ENCODE data around the gene PWWP2B.
"Not testable (repeated sequence)": the region's sequence is repeated elsewhere in the genome, so short reads cannot be mapped to it uniquely, and the experiment has no call there.

Gene PWWP2B

DNA sequence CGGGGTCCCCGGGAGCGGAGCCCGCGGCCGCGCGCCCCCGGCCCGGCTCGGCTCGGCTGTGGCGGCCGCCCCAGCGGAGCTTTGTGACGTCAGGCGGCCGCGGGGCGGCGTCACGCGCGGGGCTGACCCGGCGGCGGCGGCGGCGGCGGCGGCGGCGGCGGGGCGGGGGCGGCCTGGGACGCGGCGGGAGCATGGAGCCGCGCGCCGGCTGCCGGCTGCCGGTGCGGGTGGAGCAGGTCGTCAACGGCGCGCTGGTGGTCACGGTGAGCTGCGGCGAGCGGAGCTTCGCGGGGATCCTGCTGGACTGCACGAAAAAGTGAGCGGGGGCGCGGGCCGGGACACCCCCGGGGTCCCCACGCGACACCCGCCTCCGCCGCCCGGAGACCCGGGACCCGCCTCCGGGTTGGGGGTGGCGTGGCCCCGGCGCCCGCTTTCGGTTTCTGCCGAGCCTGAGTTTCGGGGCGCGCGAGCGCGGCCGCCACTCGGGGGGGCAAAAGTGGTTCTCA, at the start of gene PWWP2B:
PWWP2B (plus strand) TSS at position 165 of the 506 bp plus-strand sequence; CDS start at position 192, 27 bp downstream.
- H3K9ac ChIP-seq (ENCODE audit: low read length), result peak within 1 kb of the TSS; percentile 87
- no peaks in the 10 kb centered on the region for H3K27me3 ChIP-seq (replicated peaks; ENCODE audit: control insufficient read depth, insufficient read depth, low read length)
- H3K4me3 ChIP-seq (ENCODE audit: low read length), result peak within 1 kb of the TSS; percentile 87
- H3K36me3 ChIP-seq (ENCODE audit: control insufficient read depth, insufficient read depth, low read length, severe bottlenecking), result no peaks in the 10 kb centered on the region
- H3K4me1 ChIP-seq (ENCODE audit: control insufficient read depth, insufficient read depth, low read length), result peaks cover 15% of the 10 kb centered on the region
- peak; percentile 80 for DNase-seq (ENCODE audit: low read depth)
- no peaks in the 10 kb centered on the region for H3K9me3 ChIP-seq (ENCODE audit: control insufficient read depth, low read length)

DNA sequence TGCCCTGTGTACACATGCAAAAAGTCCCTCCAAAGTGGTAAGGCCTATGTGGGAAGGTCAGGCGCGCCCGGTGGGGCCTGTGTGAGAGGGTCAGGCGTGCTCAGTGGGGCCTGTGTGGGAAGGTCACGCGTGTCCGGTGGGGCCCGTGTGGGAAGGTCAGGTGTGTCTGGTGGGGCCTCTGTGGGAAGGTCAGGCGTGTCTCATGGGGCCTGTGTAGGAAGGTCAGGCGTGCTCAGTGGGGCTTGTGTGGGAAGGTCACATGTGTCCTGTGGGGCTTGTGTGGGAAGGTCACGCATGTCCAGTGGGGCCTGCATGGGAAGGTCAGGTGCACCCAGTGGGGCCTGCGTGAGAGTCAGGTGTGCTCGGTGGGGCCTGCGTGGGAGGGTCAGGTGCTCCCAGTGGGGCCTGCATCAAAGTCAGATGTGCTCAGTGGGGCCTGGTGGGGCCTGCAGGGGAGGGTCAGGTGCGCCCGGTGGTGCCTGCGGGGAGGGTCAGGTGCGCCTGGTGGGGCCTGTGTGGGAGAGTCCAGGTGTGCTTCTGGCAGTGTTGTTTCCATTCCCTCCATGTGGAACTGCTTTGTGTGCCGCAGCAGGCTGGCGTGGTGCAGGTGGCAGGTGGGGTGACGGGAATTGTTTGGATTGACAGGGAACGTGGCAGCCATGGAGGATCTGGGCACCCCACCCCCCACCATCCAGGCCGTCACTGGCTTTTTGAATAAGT, 49.6 kb upstream of the PWWP2B start:
- Histone ChIP-seq H3K4me3 (ENCODE audit: low read length) (no peak overlapping the region), H3K9me3 (ENCODE audit: control insufficient read depth, low read length) (no peaks in the 10 kb centered on the region), H3K9ac (ENCODE audit: low read length) (no peak overlapping the region), H3K36me3 (ENCODE audit: control insufficient read depth, insufficient read depth, low read length, severe bottlenecking) (peaks cover 15% of the 10 kb centered on the region), H3K4me1 (ENCODE audit: control insufficient read depth, insufficient read depth, low read length) (no peaks in the 10 kb centered on the region), H3K27me3 (replicated peaks; ENCODE audit: control insufficient read depth, insufficient read depth, low read length) (no peaks in the 10 kb centered on the region)
- DNase-seq (ENCODE audit: low read depth), result no peak

DNA sequence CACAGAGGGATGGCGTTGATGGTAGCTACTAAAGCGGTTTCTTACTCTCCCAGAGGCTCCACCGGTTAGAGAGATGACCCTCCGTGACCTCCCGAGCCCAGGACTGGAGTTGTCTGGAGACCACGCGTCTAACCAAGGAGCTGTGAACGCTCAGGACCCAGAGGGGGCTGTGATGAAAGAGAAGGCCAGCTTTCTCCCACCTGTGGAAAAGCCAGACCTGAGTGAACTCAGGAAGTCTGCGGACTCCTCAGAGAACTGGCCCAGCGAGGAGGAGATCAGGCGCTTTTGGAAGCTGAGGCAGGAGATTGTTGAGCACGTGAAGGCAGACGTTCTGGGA, 49.1 kb upstream of the PWWP2B start:
- DNase-seq (ENCODE audit: low read depth), result no peak
- Histone ChIP-seq H3K9ac (ENCODE audit: low read length) (no peak overlapping the region), H3K27me3 (replicated peaks; ENCODE audit: control insufficient read depth, insufficient read depth, low read length) (no peaks in the 10 kb centered on the region), H3K4me3 (ENCODE audit: low read length) (no peak overlapping the region), H3K4me1 (ENCODE audit: control insufficient read depth, insufficient read depth, low read length) (no peaks in the 10 kb centered on the region), H3K9me3 (ENCODE audit: control insufficient read depth, low read length) (no peaks in the 10 kb centered on the region), H3K36me3 (ENCODE audit: control insufficient read depth, insufficient read depth, low read length, severe bottlenecking) (peaks cover 15% of the 10 kb centered on the region)

DNA sequence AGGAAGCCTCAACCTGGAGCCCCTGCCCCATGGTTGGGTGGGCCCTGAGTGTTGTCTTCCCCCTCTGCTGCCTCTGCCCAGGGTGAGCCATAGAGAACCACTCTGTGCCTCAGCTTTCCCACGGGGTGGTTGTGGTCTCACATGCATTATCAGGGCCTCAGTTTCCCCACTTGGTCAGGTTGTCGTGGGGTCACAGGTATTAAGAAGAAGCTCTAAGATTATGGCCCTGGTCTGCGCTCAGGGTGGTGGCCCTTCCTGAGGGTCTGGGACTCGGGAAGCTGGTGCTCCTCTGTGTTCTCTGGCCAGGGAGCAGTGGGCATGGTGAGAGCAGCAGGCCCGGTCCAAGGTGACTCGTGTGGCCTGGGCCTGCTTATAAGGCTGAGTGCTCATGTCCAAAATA, 47.2 kb upstream of the PWWP2B start:
- no peak for DNase-seq (ENCODE audit: low read depth)
- no peak overlapping the region for H3K9ac ChIP-seq (ENCODE audit: low read length)
- no peaks in the 10 kb centered on the region for H3K27me3 ChIP-seq (replicated peaks; ENCODE audit: control insufficient read depth, insufficient read depth, low read length)
- H3K4me1 ChIP-seq (ENCODE audit: control insufficient read depth, insufficient read depth, low read length), result no peaks in the 10 kb centered on the region
- no peaks in the 10 kb centered on the region for H3K9me3 ChIP-seq (ENCODE audit: control insufficient read depth, low read length)
- peaks cover 15% of the 10 kb centered on the region for H3K36me3 ChIP-seq (ENCODE audit: control insufficient read depth, insufficient read depth, low read length, severe bottlenecking)
- no peak overlapping the region for H3K4me3 ChIP-seq (ENCODE audit: low read length)

DNA sequence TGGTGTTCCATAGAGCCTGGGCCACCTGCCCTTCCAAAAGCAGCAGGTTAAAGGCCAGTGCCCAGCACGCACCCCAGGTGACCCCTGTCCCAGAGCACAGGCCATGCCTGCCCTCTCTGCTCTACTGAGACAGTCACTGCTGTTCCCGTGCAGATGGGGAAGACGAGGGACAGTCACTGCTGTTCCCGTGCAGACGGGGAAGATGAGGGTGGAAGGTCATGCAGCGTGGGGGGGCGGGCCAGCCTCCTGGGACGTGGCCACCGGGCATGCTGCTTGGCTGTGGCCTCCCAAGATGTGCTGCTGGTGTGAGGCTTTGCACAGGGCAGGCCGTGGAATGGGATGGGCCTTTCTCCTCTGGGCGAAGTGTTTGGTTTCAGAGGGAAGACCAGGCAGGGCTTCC, 46.6 kb upstream of the PWWP2B start:
- Histone ChIP-seq H3K36me3 (ENCODE audit: control insufficient read depth, insufficient read depth, low read length, severe bottlenecking) (peaks cover 9% of the 10 kb centered on the region), H3K4me1 (ENCODE audit: control insufficient read depth, insufficient read depth, low read length) (no peaks in the 10 kb centered on the region), H3K9ac (ENCODE audit: low read length) (no peak overlapping the region), H3K9me3 (ENCODE audit: control insufficient read depth, low read length) (no peaks in the 10 kb centered on the region), H3K4me3 (ENCODE audit: low read length) (no peak overlapping the region), H3K27me3 (replicated peaks; ENCODE audit: control insufficient read depth, insufficient read depth, low read length) (no peaks in the 10 kb centered on the region)
- DNase-seq (ENCODE audit: low read depth), result no peak

DNA sequence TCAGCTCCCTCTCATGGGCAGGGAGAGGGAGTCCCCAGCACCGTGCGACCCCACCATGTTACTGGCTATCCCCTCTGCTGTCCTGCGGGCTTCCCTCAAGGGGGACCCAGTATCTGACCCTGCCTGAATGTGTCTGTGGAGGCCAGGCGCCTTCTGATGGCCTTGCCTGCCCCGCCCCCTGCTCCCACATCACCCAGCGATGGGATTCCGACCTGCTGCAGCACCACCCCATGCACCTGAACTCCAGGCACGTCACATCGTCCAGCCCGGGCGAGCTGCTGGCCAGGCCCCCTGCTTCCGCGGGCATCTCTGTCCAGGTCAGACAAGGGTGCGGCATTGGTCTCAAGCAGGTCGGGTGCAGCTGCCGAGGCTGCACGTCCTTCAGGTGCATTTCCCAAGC, 46.1 kb upstream of the PWWP2B start:
- no peak for DNase-seq (ENCODE audit: low read depth)
- Histone ChIP-seq H3K9ac (ENCODE audit: low read length) (no peak overlapping the region), H3K27me3 (replicated peaks; ENCODE audit: control insufficient read depth, insufficient read depth, low read length) (no peaks in the 10 kb centered on the region), H3K36me3 (ENCODE audit: control insufficient read depth, insufficient read depth, low read length, severe bottlenecking) (peaks cover 5% of the 10 kb centered on the region), H3K4me1 (ENCODE audit: control insufficient read depth, insufficient read depth, low read length) (no peaks in the 10 kb centered on the region), H3K4me3 (ENCODE audit: low read length) (no peak overlapping the region), H3K9me3 (ENCODE audit: control insufficient read depth, low read length) (no peaks in the 10 kb centered on the region)

DNA sequence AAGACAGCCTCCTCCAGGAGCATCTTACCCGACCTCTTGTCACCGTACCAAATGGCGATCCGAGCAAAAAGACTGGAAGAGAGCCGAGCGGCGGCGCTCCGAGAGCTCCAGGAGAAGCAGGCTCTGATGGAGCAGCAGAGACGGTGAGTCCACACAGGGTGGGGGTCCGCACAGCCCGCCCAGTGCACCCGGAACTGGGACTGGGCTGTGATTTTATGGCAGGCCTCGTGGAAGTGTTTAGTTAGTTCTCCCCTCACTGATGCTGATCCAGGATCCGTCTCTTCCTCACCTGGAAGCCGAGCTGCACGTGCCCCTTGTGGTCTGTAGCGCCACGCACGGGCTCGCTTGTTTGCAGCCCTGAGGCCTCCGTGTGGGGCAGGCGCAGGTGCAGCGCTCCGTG, 45.4 kb upstream of the PWWP2B start:
- Histone ChIP-seq H3K4me1 (ENCODE audit: control insufficient read depth, insufficient read depth, low read length) (no peaks in the 10 kb centered on the region), H3K36me3 (ENCODE audit: control insufficient read depth, insufficient read depth, low read length, severe bottlenecking) (peaks cover 4% of the 10 kb centered on the region)

DNA sequence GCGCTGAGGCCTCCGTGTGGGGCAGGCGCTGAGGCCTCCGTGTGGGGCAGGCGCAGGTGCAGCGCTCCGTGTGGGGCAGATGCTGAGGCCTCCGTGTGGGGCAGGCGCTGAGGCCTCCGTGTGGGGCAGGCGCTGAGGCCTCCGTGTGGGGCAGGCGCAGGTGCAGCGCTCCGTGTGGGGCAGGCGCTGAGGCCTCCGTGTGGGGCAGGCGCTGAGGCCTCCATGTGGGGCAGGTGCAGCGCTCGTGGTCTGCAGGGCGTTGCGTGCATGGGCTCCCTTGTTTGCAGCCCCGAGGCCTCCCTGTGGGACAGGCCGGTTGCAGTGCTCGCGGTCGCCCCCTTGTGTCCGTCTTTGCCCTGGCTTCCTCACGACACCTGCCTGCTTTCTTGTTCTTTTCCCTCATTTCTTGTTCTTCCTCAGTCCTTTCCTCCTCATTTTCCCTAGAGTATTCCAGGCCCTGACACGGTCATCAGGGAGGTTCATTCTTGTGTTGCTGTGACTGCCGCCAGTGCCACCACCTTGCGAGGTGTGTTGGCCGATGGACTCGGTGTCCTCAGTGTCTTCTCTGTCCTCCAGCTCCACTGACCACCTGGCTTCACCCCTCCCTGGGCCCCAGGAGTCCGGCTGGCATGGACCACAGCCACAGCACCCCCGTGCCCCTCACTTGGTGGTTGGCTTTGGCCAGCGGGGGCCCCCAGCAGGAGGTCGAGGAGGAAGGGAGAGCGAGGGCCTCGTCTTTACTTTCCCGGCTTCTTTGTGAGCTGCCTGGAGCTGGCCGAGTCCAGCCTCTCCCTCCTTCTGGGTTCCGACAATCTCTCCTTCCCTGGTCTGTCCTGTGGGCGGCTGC, 44.3 kb upstream of the PWWP2B start:
- H3K9me3 ChIP-seq (ENCODE audit: control insufficient read depth, low read length); H3K27me3 ChIP-seq (replicated peaks; ENCODE audit: control insufficient read depth, insufficient read depth, low read length); H3K9ac ChIP-seq (ENCODE audit: low read length); H3K4me1 ChIP-seq (ENCODE audit: control insufficient read depth, insufficient read depth, low read length); H3K36me3 ChIP-seq (ENCODE audit: control insufficient read depth, insufficient read depth, low read length, severe bottlenecking); H3K4me3 ChIP-seq (ENCODE audit: low read length): not testable (repeated sequence)
- DNase-seq (ENCODE audit: low read depth), result peak; percentile 74

More for the DNA sequence above, 45.4 kb upstream of the PWWP2B start:
- H3K9ac ChIP-seq (ENCODE audit: low read length), result no peak overlapping the region
- H3K4me3 ChIP-seq (ENCODE audit: low read length), result no peak overlapping the region
- no peaks in the 10 kb centered on the region for H3K27me3 ChIP-seq (replicated peaks; ENCODE audit: control insufficient read depth, insufficient read depth, low read length)
- no peaks in the 10 kb centered on the region for H3K9me3 ChIP-seq (ENCODE audit: control insufficient read depth, low read length)
- no peak for DNase-seq (ENCODE audit: low read depth)

DNA sequence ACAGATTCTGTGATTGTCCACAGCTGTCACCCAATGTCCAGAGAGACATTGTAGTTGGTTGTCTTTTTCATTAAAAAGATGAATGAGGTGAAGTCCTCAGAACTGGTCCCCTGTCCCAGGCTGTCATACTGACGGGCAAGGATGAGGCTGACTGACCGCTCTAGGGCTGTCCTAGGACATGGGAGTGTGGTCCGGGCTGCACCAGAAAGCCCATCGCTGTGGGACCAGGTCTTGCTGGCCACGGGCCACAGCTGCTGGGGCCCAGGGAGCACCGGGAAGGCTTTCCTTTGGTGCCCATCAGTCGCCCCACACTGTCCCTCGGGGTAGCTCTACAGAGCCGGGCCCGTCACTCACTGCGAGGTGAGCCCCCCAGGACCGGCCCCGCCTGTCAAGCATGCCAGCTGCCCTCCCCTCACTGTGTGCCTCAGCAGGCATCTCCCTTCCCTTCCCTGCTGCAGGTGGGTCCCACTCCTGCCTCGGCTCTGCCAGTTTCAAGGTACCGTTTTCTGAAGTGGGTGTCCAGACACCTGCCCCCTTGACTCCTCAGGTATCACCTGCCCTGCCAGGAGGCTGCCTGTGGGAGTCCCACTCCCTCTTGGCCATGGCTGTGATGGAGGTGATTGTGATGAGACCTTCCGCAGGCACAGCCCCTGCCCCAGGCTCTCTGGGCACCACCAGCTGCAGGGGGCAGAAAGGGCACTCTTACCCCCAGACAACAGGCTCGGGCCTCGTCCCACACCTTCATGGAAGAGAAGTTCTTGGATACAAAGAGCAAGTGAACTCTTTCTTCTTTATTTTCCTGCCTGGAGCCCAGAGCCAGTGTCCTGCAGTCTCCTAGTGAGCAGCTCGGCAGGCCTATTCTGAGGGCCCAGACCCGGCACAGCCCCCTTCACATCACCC, 43.3 kb upstream of the PWWP2B start:
- H3K36me3 ChIP-seq (ENCODE audit: control insufficient read depth, insufficient read depth, low read length, severe bottlenecking), result peaks cover 4% of the 10 kb centered on the region
- H3K9me3 ChIP-seq (ENCODE audit: control insufficient read depth, low read length), result no peaks in the 10 kb centered on the region
- H3K9ac ChIP-seq (ENCODE audit: low read length), result no peak overlapping the region
- DNase-seq (ENCODE audit: low read depth), result no peak
- no peaks in the 10 kb centered on the region for H3K27me3 ChIP-seq (replicated peaks; ENCODE audit: control insufficient read depth, insufficient read depth, low read length)
- H3K4me3 ChIP-seq (ENCODE audit: low read length), result no peak overlapping the region
- peaks cover 8% of the 10 kb centered on the region for H3K4me1 ChIP-seq (ENCODE audit: control insufficient read depth, insufficient read depth, low read length)

DNA sequence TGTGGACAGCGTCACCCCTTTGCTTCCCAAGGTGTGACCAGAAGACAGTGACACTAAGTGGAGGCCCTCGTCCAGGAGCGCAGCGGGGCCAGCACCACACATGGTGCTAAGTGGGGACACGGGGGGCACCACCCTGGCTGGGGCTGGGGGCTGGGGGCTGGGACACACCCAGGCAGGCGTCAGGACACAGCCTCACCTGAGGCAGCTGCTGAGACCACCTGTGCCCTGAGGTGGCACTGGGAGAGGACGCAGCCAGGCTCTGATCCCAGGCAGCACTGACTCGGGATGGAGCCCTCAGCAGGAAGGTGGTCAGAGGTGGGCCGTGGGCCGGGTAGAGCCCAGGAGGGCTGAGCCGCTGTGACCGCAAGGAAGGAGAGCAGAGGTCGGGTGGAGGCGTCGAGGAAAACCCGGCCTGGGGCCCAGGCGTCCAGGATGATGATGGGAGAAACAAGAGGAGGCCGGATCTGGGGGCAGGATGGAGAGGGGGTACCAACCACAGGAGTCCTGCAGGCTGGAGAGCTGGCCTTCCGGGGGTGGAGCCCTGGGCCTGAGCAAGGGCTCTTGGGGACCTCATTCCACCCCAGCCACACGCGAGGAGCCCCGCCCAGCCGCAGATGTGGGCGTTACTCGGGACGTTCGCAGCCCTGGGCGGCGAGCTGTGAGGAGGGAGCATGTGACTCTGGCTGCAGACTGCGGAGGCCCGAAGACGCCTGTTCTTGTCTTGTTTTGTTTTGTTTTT, 42.5 kb upstream of the PWWP2B start:
- Histone ChIP-seq H3K9me3 (ENCODE audit: control insufficient read depth, low read length) (no peaks in the 10 kb centered on the region), H3K36me3 (ENCODE audit: control insufficient read depth, insufficient read depth, low read length, severe bottlenecking) (peaks cover 4% of the 10 kb centered on the region), H3K4me1 (ENCODE audit: control insufficient read depth, insufficient read depth, low read length) (peaks cover 8% of the 10 kb centered on the region), H3K4me3 (ENCODE audit: low read length) (no peak overlapping the region), H3K27me3 (replicated peaks; ENCODE audit: control insufficient read depth, insufficient read depth, low read length) (no peaks in the 10 kb centered on the region), H3K9ac (ENCODE audit: low read length) (no peak overlapping the region)
- no peak for DNase-seq (ENCODE audit: low read depth)

Data from adipocyte (in vitro differentiated cells).